GM11168 (cell line): ENCODE results near the gene PRR20C.
"Not testable (repeated sequence)": the region's sequence is repeated elsewhere in the genome, so short reads cannot be mapped to it uniquely, and the experiment has no call there.

Experiments
- in situ Hi-C: fragments of 300-500 bp; cut with MboI; formaldehyde crosslinking; loops from one replicate; pipeline ENCODE4 v1.12.0; 2022; ENCODE audit warnings: low sequenced_read_pairs; ENCODE audit not compliant: unreplicated experiment

PRR20C gene

DNA sequence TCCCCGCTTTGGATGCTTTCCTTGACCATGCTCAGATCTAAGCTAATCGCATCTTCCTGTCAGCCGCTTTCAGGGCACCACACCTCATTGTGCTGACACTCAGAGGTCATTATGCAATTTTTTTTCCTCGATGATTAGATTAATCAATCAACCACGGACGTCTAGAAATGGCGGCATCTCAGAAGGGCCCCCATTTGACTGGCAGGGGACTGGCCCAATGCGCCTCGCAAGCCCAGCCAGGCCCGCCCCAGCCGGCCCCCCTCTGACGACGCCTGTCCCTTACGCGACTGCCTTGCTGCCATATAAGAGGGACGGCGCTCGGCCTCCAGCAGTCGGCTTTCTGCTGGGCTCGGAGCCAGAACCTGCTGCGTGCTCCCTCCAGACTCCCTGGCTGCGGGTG is at the start of gene PRR20C:
PRR20C (plus strand) TSS at position 301 of the 400 bp plus-strand sequence. CDS start 387 bp downstream, outside the sequence.
- in situ Hi-C loops = not testable (repeated sequence)

DNA sequence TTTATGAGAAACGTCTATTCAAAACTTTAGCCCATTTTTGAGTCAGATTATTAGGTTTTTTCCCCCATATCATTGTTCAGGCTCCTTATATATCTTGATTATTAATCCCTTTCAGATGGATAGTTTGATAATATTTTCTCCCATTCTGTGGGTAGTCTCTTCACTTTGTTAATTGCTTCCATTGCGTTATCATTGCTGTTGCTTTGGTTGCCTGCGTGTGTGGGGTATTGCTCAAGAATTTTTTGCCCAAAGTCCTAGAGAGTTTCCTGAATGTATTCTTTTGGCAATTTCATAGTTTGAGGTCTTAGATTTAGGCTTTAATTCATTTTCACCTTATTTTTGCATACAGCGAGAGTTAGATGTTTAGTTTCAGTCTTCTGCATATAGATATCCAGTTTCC is 38.9 kb upstream of the PRR20C start:
- in situ Hi-C loops = no loop called here

- in situ Hi-C loops = no loop called here
Observed at GRCh38 chr13:57123681-57124080, 30.2 kb upstream of the PRR20C start.

DNA sequence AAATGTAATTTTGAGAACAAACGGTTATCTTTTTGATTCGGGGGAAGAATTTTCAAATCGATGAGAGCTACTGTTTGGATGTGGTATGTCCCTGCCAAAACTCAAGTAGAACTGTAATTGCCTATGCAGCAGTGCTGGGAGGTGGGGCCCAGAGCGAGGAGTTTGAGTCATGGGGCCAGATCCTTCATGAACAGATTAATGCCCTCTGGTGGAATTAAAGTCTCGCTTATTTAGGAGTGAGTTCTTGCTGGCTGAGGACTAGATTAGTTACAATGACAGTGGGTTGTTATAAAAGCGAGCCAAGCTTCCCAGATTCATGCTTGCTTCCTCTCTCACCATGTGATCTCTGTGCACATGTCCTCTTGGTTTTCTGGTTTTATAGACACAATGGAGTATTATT is 25.0 kb upstream of the PRR20C start:
- in situ Hi-C loops = no loop called here

- in situ Hi-C loops = no loop called here
Observed at GRCh38 chr13:57136093-57136492, 17.8 kb upstream of the PRR20C start.

DNA sequence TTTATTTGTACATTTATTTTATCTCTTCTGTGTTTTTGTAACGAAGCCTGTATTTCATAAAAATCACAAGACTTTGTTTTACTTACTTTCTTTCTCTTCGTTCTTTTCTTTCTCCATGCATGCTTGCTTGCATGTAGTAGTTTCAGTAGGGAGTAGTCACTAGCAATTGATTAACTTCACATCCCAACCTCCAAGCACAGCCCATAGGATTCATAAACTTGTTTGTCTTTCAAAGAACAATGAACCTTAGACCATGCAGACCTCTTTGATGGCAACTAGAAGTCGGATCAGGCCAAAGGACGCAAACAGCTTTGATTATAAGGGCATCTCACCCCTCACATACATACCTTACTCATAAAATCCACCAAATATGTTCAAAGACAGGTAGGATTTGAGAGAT is 16.3 kb upstream of the PRR20C start:
- in situ Hi-C loops = no loop called here

DNA sequence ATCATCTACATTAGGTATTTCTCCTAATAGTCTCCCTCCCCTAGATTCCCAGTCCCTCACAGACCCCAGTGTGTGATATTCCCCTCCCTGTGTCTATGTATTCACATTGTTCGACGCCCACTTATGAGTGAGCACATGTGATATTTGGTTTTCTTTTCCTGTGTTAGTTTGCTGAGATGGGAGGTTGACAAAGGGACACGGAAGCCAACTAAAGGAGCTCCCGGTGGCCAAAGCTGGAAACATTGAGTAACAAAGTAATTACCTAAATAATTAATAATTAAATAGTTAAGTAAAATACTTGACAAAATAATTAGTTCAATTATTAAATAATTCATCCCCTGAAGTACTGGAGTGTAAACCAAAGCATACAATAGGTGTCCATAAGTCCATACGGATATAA is 14.9 kb upstream of the PRR20C start:
- in situ Hi-C loops = no loop called here

DNA sequence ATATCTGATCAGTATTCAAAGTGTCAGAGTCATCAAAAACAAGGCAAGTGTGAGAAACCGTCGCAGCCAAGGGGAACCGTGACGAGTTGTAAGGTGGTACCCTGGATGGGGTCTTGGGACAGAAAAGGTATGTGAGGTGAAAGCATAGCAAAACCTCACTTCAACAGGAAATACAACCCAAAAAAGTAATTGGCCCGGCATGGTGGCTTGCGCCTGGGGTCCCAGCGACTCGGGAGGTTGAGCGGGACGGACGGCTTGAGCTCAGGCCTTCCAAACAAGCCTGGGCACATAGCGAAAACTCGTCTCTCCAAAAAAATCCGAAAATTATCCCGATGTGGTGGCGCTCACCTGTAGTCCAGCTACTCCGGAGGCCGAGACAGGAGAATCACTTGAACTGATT is 14.1 kb upstream of the PRR20C start:
- in situ Hi-C loops = not testable (repeated sequence)

GRCh38 chr13:57140235-57140968 is 13.5 kb upstream of the PRR20C start, which contains the start of gene PRR20A:
Gene PRR20A, plus strand, starts transcription at chr13:57140918. Its CDS starts 387 bp downstream, at chr13:57141305.
- in situ Hi-C loops = not testable (repeated sequence)

DNA sequence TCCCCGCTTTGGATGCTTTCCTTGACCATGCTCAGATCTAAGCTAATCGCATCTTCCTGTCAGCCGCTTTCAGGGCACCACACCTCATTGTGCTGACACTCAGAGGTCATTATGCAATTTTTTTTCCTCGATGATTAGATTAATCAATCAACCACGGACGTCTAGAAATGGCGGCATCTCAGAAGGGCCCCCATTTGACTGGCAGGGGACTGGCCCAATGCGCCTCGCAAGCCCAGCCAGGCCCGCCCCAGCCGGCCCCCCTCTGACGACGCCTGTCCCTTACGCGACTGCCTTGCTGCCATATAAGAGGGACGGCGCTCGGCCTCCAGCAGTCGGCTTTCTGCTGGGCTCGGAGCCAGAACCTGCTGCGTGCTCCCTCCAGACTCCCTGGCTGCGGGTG is 6.7 kb upstream of the PRR20C start, which contains the start of gene PRR20B:
PRR20B (plus strand) TSS at position 301 of the 400 bp plus-strand sequence. CDS start 387 bp downstream, outside the sequence.
- in situ Hi-C loops = not testable (repeated sequence)

DNA sequence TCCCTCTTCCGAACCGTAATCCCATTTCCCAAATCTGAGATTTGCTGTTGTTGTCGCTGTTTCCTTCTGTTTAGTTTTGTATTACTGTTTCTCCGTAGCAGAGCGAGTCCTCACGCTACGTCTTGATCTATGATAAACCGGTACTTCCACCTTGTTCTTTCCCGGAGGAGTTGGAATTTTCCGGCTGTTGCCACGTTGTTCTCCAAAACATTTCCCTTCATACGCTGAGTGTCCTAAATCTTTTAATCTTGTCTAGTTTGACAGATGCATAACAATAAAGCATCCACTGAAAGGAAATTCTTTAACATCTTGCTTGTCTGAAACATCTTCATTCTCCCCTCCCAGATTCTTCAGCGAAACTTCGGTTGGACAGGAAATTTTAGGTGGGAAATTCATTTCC is 5.8 kb upstream of the PRR20C start:
- in situ Hi-C loops = not testable (repeated sequence)

- in situ Hi-C loops = not testable (repeated sequence)
Observed at GRCh38 chr13:57160332-57160731, 6.5 kb downstream of the PRR20C start, which contains the start of gene PRR20D. Gene PRR20D, plus strand, starts transcription at chr13:57160632. Its CDS starts 387 bp downstream, at chr13:57161019.

- in situ Hi-C loops = not testable (repeated sequence)
Observed at GRCh38 chr13:57166897-57167296, 13.0 kb downstream of the PRR20C start, which contains the start of gene PRR20E. Gene PRR20E, plus strand, starts transcription at chr13:57167197. Its CDS starts 387 bp downstream, at chr13:57167584.

- in situ Hi-C loops = no loop called here
Observed at GRCh38 chr13:57191667-57192066, 37.8 kb downstream of the PRR20C start.
